ENCODE measurements around the gene FA2H. TPM values are rescaled to one million over a fixed set of nuclear protein-coding genes. Genes with fewer than 3 reads are reported as not detected.
"Not testable (repeated sequence)": the region's sequence is repeated elsewhere in the genome, so short reads cannot be mapped to it uniquely, and the experiment has no call there.

FA2H gene
- total RNA-seq, 1 donor from 2014 or later, result 0.32 TPM

DNA sequence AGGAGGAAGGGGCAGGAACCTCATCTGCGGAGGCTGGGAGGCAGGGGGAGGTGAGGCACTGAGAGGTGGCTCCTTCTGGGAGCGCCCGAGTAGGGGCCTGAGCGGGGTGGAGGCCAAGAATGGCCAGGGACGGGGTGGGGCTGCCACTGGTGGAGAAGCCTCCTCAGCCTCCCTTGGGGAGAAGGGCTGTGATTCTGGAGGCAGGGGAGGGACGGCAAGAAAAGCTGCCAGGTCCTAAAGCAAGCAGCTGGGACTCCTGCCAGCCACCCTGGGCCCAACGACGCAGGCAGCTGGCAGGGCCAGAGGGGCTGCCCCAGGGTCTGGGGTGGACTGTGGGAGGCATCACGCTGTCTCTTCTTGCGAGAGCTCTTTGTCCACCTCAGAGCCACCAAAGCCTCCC is 61.3 kb downstream of the FA2H start:
- DNase-seq (ENCODE audit: missing footprints), result no peak
- ATAC-seq, result no peak
- intact Hi-C loops (cut with DNase I), result no loop called here

DNA sequence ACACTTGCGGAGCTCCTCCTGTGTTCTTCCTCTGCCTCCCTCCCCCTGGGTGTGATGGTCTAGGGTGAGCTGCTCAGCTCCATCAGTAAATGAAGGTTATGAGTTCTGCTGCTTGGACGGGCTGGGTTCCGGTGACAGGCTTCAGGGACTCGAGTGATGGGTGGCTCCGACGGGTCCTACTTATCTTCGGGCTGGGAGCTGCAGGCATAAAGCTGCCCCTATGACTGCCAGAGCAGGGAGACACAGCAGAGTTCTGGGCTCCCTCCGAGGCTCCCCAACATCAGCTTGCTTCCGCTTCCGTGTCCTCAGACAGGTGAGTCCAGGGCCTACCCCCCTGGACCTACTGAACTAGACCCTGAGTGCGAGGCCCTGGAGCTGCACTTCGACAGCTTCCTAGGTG is 62.7 kb downstream of the FA2H start:
- intact Hi-C loops (cut with DNase I), result no loop called here

DNA sequence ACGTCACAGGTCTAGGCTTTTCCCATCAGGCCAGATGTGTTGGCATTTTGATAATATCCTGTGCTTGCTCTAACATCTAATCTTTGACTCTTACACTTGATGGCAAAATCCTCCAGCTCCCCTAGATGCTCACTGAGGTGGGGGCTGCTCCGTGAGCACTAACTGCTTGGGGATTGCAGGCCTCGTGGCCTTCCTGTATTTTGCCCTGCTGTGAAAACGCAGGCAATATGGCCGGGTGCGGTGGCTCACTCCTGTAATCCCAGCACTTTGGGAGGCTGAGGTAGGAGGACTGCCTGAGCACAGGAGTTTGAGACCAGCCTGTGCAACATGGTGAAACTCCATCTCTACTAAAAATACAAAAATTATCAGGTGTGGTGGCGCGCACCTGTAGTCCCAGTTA is 64.2 kb downstream of the FA2H start:
- intact Hi-C loops (cut with DNase I), result no loop called here
- ATAC-seq (no peak), DNase-seq (ENCODE audit: missing footprints) (no peak)

More for the DNA sequence above, 62.7 kb downstream of the FA2H start:
- no peak for ATAC-seq
- no peak for DNase-seq (ENCODE audit: missing footprints)

DNA sequence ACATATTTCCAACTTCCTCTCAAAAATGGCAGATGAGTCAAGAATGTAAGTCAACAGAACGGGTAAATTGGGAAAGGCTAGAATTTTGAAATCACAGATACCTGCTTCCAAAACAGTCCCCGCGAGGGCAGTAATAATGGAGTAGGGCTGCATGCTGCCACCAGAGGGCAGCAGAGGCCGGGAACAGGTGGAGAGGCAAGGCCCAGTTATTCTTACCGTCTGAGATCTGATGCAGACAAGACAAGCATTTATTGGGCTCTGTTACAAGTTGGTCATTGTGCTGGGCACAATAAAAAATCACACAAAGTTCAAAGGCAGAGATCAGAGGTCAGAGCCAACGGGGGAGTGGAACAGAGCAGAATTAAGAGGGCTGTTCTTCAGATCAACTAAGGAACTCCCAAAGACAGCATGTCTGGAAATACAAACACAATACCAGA is 65.2 kb downstream of the FA2H start:
- peak; percentile 83 for ATAC-seq
- intact Hi-C loops (cut with DNase I), result loop anchor here (2.0 to 10.0 kb wide), 3 partner anchors 108 to 405 kb away; partner anchors contain the start of gene LDHD
- peak; percentile 79 for DNase-seq (ENCODE audit: missing footprints)

DNA sequence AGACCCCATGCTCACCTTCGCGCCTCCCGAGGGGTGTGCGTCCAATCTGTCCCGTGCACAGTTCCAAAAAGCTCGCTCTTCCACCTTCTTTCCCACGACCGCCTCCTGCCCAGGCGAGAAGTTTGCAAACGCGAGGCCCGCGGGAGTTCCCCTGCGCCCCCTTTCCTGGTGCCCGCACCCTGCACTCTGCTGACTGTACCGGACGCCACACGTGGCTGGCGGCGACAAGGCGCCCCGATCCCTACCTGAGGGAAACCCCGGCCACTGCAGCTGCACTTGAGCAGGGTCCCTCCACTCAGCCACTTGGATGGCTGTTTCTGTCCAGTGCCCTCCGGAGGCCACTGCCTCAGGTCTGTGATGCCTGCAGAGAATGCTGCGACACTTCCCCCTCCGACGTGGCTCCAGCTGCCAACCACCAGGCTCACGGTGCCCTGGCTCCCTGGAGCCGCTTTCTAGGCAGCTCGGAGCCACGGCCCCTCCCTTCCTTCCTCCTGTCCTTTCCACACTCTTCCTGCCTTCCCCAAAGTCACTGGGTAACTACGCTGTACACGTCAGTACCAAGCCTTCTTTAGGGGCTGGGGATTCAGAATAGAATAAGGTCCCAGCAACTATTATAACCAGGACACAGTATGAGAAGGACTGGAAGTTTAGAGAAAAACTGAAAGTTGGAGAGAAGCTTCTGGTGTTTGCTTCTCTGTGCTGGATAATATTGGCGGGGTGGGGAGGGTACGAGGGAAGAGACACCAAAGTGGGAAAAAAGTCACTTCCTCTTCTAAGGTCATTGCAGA is 74.0 kb downstream of the FA2H start, which contains the start of gene MLKL:
MLKL (minus strand) TSS at position 425 of the 788 bp plus-strand sequence. CDS start 5,105 bp downstream, outside the sequence.
- peak; percentile 87 for DNase-seq (ENCODE audit: missing footprints)
- ATAC-seq, result peak; percentile 79
- intact Hi-C loops (cut with DNase I), result loop anchor here (10.0 kb wide), 1 partner anchor 414 kb away; the partner anchor contains the start of gene LDHD

DNA sequence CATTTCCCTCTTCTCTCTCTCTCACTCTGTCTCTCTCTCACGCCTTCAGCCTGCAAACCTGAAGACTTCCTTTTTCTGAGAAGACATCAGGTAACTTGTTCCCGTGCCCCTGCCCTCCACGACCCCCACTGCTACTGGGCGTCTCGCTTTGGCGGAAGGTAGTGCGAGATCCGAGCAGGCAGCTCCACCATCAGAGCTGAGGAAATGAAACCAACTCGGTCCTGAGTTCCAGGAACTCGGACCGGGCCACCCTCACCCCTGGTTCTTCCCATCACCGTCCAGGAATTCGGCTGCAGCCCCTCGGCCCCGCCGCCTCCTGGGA is 74.5 kb downstream of the FA2H start:
- DNase-seq (ENCODE audit: missing footprints) (no peak), ATAC-seq (peak; percentile 35)
- intact Hi-C loops (cut with DNase I), result loop anchor here (10.0 kb wide), 1 partner anchor 415 kb away; the partner anchor contains the start of gene LDHD

DNA sequence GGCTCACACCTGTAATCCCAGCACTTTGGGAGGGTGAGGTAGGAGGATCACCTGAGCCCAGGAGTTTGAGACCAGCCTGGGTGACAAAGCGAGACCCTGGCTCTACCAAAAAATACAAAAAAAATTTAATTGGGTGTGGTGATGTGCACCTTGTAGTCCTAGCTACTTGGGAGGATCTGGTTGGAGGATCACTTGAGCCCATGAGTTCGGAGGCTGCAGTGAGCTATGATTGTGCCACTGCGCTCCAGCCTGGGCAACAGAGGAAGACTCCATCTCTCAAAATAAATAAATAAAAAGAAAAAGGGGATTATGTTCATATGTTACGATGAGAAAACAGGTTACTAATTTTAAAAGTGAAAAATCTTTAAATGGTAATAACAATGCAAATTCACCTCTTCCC is 75.0 kb downstream of the FA2H start:
- ATAC-seq, result no peak
- DNase-seq (ENCODE audit: missing footprints), result no peak
- intact Hi-C loops (cut with DNase I), result loop anchor here (10.0 kb wide), 1 partner anchor 415 kb away; the partner anchor contains the start of gene LDHD

DNA sequence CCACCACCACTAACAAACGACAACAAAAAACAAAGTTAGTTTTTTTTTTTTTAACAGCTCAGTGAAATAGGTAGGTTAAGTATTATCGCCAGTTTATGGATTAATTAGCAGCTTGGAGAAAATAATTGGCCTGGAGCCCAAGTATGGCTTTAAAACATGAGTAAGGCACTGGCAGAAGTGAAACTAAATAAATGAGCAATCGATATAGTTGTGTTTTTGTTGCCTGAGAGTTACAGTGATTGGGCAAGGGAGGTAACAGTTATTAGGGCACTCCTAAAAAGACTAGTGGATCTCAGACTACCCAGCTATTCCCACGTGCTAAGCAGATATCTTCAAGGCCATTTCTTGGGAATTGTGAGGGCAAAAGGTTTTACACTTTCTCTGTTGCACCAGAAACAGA is 76.4 kb downstream of the FA2H start:
- intact Hi-C loops (cut with DNase I), result no loop called here
- ATAC-seq (no peak), DNase-seq (ENCODE audit: missing footprints) (no peak)

DNA sequence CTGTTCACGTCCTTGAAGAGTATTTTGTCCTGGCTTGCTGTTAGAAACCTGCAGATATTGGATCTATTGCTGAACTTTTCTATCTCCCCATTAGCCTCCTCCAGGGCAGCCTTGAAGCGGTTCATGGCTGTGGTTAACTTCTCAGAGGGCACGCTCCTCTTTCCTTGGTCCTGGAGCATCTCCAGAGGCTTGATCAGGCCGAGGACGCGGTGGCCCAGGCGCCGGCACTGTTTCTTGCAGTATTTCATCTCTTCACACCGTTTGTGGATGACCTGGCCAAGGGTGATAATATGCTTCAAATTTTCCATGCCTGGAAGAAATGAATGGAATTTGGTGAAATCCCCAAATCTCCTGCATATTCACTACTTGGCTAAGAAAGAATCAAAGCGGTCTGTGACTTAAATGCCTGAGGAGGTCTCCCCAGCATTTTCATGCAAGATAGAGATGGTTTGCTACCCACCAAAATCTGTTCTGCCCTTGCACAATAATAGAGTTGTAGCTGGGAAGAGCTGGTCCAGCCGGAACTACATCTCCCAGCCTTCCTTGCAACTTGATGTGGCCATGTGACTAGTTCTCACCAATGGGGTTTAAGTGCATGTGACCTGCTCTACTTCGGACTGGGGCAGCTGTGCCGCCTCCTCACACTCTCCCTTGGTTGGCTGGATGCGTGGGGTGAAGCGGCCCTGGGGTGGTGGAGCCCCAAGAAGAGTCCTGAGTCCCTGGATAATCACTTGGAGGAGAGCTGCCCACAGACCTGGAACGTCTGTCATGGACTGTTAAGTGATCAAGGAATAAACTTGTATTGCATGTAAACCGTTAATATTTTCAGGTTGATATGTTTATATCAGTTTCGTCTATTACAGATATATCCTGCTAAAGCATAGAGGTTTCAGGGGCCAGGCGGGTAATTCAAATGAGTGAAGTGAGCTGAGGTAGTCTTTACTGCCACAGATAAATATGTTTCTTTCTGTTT is 78.9 kb downstream of the FA2H start:
- intact Hi-C loops (cut with DNase I), result loop anchor here (2.0 kb wide), 1 partner anchor 29 kb away; the partner anchor contains the start of gene RFWD3
- ATAC-seq, result peak; percentile 97
- DNase-seq (ENCODE audit: missing footprints), result peak; percentile 89

DNA sequence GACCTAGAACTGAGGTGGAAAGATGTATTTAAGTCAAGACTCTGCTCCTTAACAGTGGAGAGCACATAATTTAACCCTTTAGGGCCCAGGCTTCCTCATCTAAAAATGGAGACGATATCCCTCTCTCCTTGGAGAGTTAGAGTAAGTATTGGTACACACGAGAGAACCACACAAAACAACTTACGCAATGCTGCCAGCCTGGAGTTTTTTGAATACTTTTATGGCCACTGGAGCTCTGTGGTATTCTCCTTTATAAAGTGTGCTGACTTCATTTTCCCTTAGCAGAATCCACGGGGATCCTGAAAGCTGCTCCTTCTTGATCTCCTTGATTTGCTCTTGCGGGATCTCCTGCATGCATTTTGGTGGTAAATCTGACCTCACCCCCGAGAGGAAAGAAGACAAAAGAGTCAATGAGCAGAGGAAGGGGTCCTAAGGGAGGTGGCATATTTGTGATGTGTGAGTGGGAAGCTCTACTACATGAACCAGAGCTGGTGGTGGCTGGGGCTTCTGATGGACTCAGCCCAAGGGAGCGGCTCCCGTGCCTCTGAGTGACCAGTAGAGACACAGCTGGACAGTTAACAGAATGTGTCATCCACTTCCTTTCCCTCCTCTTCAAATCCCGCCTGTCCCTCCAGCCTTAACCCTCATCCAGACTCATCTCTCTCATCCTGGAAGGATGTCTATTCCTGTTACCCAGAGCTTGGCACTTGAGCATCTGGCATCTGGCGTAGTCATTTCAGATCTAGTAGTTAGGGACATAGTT is 83.3 kb downstream of the FA2H start:
- intact Hi-C loops (cut with DNase I), result no loop called here
- ATAC-seq, result no peak
- no peak for DNase-seq (ENCODE audit: missing footprints)

DNA sequence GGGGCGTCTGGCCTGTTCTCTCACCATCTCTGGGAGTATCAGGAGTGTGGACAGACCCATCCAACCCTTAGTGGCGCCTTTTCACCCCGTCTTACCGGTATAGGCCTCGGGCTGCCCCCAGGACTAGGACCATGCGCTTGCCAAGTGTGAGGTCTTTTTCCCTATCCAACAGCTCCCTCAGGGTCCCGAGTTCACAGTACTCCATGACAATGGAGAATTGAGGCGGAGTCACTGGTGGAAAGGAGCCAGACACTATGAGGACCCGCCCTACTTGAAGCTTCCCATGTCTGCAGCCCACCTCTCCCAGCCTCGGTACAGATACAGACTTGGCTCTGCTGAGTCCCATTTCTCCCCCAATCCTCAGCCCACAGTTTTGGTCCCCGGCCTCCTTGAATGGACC is 92.1 kb downstream of the FA2H start:
- intact Hi-C loops (cut with DNase I), result no loop called here
- no peak for ATAC-seq
- DNase-seq (ENCODE audit: missing footprints), result no peak

DNA sequence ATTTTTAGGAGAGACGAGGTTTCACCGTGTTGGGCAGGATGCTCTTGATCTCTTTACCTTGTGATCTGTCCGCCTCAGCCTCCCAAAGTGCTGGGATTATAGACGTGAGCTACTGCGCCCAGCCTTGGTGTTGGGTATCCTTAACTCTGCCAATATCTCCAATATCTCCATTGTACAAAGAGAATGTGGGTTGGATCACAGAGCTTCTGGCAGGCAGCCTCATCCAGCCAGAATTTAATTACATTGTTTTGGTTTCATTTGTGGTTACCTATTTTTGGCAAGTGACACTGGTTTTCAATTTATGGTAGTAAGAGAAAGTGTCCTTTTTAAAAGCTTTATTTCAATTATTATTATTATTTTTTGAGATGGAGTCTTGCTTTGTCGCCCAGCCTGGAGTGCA is 93.9 kb downstream of the FA2H start:
- no peak for ATAC-seq
- no peak for DNase-seq (ENCODE audit: missing footprints)
- intact Hi-C loops (cut with DNase I), result no loop called here

DNA sequence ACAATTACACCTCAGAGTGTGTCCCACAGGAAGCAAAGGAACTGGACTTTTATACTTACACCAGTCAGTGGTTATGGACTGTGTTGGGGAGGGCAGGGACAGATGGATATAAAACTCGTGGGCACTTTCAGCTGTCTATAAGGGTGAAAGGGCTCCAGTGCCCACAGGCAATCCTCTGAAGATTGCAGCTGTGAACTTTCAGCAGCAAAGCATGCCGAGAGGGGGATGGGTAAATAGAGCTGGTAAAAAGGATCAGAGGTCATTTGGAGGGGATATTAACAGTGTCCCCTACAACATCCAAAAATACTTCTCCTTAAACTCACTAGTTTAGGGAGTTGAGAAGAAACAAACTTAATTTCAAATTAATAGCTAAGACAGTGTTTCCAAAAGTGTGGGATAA is 94.6 kb downstream of the FA2H start:
- ATAC-seq (no peak), DNase-seq (ENCODE audit: missing footprints) (no peak)
- intact Hi-C loops (cut with DNase I), result no loop called here

DNA sequence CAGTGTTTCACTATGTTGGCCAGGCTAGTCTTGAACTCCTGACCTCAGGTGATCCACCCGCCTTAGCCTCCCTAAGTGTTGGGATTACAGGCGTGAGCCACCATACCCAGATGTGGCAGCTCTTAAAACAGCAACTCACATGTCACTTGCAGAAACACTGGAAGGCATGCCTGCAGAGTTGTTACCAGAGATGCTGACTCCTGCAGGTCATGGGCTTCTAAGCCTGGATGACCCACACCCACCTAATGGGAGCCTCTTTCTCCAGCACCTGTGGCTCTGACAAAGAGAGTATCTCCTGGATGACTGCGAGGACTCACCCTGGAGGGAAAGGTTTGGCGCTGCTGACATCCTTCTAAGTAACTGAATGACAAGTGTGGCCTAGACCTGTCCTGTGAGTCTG is 96.8 kb downstream of the FA2H start:
- intact Hi-C loops (cut with DNase I), result no loop called here
- DNase-seq (ENCODE audit: missing footprints), result no peak
- ATAC-seq, result no peak

DNA sequence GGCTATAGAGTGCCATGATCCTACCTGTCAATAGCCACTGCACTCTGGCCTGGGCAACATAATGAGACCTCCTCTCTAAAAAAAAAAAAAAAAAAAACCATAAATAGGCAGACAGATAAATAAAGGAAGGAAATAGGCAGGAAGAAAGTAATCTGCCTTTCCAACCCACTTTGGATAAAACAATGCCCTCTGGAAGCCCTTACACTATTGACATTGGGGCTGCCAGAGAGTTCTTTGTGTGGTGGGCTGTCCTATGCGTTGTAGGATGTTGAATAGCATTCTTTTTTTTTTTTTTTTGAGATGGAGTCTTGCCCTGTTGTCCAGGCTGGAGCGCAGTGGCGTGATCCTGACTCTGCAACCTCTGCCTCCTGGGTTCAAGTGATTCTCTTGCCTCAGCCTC is 100.7 kb downstream of the FA2H start:
- DNase-seq (ENCODE audit: missing footprints), result no peak
- no peak for ATAC-seq
- intact Hi-C loops (cut with DNase I), result no loop called here

DNA sequence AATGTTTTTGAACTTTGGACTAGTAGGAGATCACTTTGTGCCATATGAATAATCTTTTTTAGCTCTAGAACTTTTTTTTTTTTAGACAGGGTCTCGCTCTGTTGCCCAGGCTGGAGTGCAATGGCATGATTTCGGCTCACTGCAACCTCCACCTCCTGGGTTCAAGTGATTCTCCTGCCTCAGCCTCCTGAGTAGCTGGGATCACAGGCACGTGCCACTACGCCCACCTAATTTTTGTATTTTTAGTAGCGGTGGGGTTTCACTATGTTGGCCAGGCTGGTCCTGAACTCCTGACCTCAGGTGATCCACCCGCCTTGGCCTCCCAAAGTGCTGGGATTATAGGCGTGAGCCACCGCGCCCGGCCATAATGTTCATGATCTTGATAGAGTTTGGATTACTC is 105.7 kb downstream of the FA2H start:
- intact Hi-C loops (cut with DNase I); DNase-seq (ENCODE audit: missing footprints); ATAC-seq: not testable (repeated sequence)

DNA sequence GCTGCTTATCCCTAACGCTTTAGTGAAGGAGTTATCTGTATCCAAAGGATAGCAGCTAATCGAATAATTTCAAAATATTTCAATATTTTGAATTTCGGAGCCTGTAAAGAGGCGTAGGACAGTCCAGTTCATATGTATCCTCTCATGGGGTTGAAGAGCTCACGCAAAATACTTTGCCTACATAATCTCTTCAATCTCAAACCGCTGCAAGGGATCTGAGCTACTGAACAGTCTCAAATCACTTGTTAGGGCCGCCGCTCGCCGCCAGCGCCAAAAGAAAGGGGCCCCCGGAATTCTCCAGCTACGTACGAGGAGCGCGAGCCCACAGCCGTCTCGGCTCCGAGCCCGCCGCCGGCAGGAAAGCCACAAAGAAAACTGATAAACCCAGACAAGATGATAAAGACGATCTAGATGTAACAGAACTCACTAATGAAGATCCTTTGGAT is 107.3 kb downstream of the FA2H start:
- intact Hi-C loops (cut with DNase I), result loop anchor here (2.0 kb wide), 1 partner anchor 28 kb away; no protein-coding TSS in a partner anchor
- DNase-seq (ENCODE audit: missing footprints) (no peak), ATAC-seq (no peak)

DNA sequence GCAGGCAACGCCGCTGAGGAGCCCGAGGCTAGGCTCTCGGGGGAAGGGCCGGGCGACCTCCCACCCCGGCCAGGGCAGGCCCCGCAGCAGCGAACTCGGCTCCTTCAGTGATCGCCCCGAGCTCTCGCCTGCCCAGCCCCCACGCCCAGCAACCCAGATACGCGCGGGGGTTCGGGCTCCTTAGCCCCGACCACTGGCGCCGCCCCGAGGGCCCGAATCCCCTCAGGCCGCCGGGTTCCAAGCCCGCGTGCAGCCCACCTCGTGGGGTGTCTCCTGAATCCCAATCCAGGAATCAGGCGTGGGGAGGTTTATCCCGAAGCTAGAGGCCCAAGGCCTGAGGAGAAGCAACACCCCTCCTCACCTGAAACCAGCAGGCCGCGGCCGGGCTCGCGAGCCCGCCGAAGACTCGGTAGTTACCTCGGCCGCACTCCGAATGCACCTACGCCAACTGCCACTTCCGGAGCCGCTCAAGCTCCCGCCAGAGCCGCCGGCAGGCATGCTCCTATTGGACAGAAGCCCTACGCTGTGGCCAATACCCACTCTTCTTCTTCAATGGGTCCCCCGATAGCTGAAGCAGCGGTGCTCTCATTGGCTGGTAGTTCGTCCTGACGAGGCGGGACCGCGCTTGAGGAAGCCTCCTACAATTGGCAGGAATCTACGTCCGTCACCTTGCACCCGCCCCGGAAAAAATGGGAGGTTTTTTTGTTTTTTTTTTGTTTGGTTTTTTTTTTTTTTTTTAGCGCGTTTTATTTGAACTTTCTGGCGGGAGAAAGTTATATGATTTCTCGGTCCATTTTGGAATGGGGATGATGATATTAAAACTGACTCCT is 108.0 kb downstream of the FA2H start, which contains the start of gene RFWD3:
RFWD3 (minus strand) TSS at position 453 of the 830 bp plus-strand sequence. CDS start 5,428 bp downstream, outside the sequence.
- intact Hi-C loops (cut with DNase I), result loop anchor here (2.0 kb wide), 1 partner anchor 28 kb away; no protein-coding TSS in a partner anchor
- ATAC-seq (peak; percentile 100), DNase-seq (ENCODE audit: missing footprints) (peak; percentile 97)

Data from Right ventricle myocardium inferior (tissue), 1 donor.